Peyer's patch (tissue), 4 donors: ENCODE data around the gene ATRIP.

Experiments used
- POLR2A ChIP-seq, 2 donors: fragments of 450-650 bp; IDR thresholded peaks; one replicate each; pipeline ENCODE4 v1.5.1; 2017; ENCODE audit warnings: antibody characterized with exemption in 2 of 2, mild to moderate bottlenecking in 2 of 2, moderate library complexity in 2 of 2
- TF ChIP-seq, protein P1 (sequence below), 6 experiments: fragments of 450-650 bp in 4 of 6; fragments of 200-600 bp in 2 of 6; sonication (generic) in 1 of 6; IDR thresholded peaks; one replicate each; pipeline ENCODE4 v1.5.1; 2017 to 2019; ENCODE audit warnings: antibody characterized with exemption in 6 of 6, mild to moderate bottlenecking in 3 of 6, moderate library complexity in 1 of 6

DNA sequence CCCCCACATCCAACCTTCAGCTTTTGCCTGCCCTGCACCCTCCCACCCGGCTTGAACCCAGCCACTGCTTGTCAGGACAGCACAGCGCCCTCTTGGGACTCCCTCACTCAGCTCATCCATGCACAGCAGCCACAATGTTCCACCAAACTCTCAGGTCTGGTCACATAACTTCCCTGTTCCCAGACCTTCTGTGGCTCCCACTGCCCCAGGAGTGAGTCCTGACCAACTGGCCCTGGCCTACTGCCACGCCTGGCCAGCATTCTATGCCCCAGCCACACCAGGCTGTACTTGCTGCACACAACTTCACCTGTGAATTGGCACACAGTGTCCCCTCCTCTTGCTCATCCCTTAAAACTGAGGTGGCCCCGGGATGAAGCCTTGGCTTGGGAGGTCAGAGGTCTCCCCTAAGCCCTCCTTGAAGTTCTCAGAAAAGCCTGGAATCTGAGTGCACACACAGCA, 37.7 kb upstream of the ATRIP start:
- TF ChIP-seq POLR2A (IDR thresholded peaks at IDR 0.05) = no peak
- TF ChIP-seq, protein P1, sequence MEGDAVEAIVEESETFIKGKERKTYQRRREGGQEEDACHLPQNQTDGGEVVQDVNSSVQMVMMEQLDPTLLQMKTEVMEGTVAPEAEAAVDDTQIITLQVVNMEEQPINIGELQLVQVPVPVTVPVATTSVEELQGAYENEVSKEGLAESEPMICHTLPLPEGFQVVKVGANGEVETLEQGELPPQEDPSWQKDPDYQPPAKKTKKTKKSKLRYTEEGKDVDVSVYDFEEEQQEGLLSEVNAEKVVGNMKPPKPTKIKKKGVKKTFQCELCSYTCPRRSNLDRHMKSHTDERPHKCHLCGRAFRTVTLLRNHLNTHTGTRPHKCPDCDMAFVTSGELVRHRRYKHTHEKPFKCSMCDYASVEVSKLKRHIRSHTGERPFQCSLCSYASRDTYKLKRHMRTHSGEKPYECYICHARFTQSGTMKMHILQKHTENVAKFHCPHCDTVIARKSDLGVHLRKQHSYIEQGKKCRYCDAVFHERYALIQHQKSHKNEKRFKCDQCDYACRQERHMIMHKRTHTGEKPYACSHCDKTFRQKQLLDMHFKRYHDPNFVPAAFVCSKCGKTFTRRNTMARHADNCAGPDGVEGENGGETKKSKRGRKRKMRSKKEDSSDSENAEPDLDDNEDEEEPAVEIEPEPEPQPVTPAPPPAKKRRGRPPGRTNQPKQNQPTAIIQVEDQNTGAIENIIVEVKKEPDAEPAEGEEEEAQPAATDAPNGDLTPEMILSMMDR (IDR thresholded peaks at IDR 0.05) = no peak
